HepG2 (cell line): ENCODE data around the gene IER5L. TPM values are rescaled to one million over a fixed set of nuclear protein-coding genes. Genes with fewer than 3 reads are reported as not detected.

ENCODE experiments used
- ATAC-seq: fragments of 200-7000 bp; cut with Tn5 transposase; 3 replicates; pipeline ENCODE4 v1.9.1; 2020; ENCODE audit warnings: mild to moderate bottlenecking, moderate library complexity
- BruUV-seq: library from RNA; stranded (reverse); fragments of 400-500 nt; replicated peaks from 2 replicates; lab custom pipeline; 2021; lab: Mats Ljungman, UMichigan
- CTCF ChIA-PET: fragments of 300-600 bp; formaldehyde crosslinking; extraction: SDS; loops from one replicate; lab custom pipeline; 2021; ENCODE audit warnings: low total read pairs, inconsistent platforms, low intra/inter-chr PET ratio; lab: Yijun Ruan, JAX
- POLR2A ChIA-PET: fragments of 350-600 bp; sonication (Branson Sonifier 250); formaldehyde crosslinking; loops from one replicate; lab custom pipeline; 2020; ENCODE audit warnings: antibody characterized with exemption, inconsistent platforms; lab: Yijun Ruan, JAX
- DNase-seq: peaks from one replicate; pipeline ENCODE4 v3.0.0-alpha.2; 2015; ENCODE audit warnings: low spot score
- FAIRE-seq: peaks from 3 replicates; lab custom pipeline; 2011; peaks lifted over from hg19 to GRCh38; lab: Jason Lieb, UNC
- H2AFZ ChIP-seq: one replicate; pipeline ENCODE4 v1.6.1; 2011; ENCODE audit warnings: low read length, inconsistent platforms
- H3K27ac ChIP-seq: fragments of 300-600 bp; 3 replicates; pipeline ENCODE4 v1.8.0; 2011; ENCODE audit warnings: mixed run types, mild to moderate bottlenecking, mixed read lengths, low read length, inconsistent platforms; ENCODE audit not compliant: insufficient read depth; ENCODE audit errors: extremely low read length
- H3K27me3 ChIP-seq, 2 experiments: fragments of 200-600 bp in 1 of 2; 2 replicates in 1 of 2; 3 replicates in 1 of 2; pipeline versions ENCODE4 v1.6.0 to v1.8.0; 2011; ENCODE audit warnings: low read length in 2 of 2, mild to moderate bottlenecking in 2 of 2, moderate library complexity in 2 of 2, inconsistent platforms in 1 of 2; ENCODE audit not compliant: insufficient read depth in 2 of 2, control insufficient read depth in 1 of 2
- H3K36me3 ChIP-seq, 2 experiments: fragments of 200-600 bp in 1 of 2; replicated peaks in 1 of 2; 2 replicates in 1 of 2; 3 replicates in 1 of 2; pipeline versions ENCODE4 v1.5.1 to v1.8.0; 2011; ENCODE audit warnings: low read length in 2 of 2, inconsistent platforms in 1 of 2; ENCODE audit not compliant: insufficient read depth in 2 of 2, control insufficient read depth in 1 of 2
- H3K4me1 ChIP-seq: 2 replicates; pipeline ENCODE4 v1.5.1; 2012; ENCODE audit warnings: low read length, inconsistent platforms; ENCODE audit not compliant: insufficient read depth
- H3K4me2 ChIP-seq: 2 replicates; pipeline ENCODE4 v1.6.0; 2011; ENCODE audit warnings: low read depth, low read length, inconsistent platforms
- H3K4me3 ChIP-seq, 3 experiments: fragments of 200-600 bp in 1 of 3; sonication (generic), shearing (Covaris generic) in 1 of 3; replicated peaks in 1 of 3; 2 replicates each; pipeline ENCODE4 v1.5.1; 2011 to 2016; ENCODE audit warnings: low read length in 3 of 3, inconsistent platforms in 2 of 3, low read depth in 2 of 3, mild to moderate bottlenecking in 2 of 3, control low read depth in 1 of 3, mixed read lengths in 1 of 3; ENCODE audit not compliant: insufficient read depth in 1 of 3
- H3K79me2 ChIP-seq: one replicate; pipeline ENCODE4 v1.6.1; 2011; ENCODE audit warnings: low read length, inconsistent platforms; ENCODE audit not compliant: insufficient read depth
- H3K9ac ChIP-seq: 2 replicates; pipeline ENCODE4 v1.6.0; 2011; ENCODE audit warnings: mild to moderate bottlenecking, low read depth, low read length, inconsistent platforms; ENCODE audit not compliant: insufficient read depth
- H3K9me3 ChIP-seq: 2 replicates; pipeline ENCODE4 v1.5.1; 2012; ENCODE audit warnings: mild to moderate bottlenecking, low read length
- H4K20me1 ChIP-seq: 2 replicates; pipeline ENCODE4 v1.6.0; 2011; ENCODE audit warnings: inconsistent platforms, mild to moderate bottlenecking, low read length, moderate library complexity; ENCODE audit not compliant: insufficient read depth
- BCLAF1 ChIP-seq: fragments of 450-650 bp; IDR thresholded peaks from 2 replicates; pipeline ENCODE4 v1.6.1; 2017; ENCODE audit warnings: mild to moderate bottlenecking
- FOSL1 ChIP-seq: sonication (generic); formaldehyde crosslinking; IDR thresholded peaks from 2 replicates; pipeline ENCODE4 v1.9.0; 2021; ENCODE audit warnings: missing genetic modification reagents, borderline replicate concordance
- IKZF1 ChIP-seq: fragments of 450-650 bp; IDR thresholded peaks from 2 replicates; pipeline ENCODE4 v1.7.1; 2016
- IKZF5 ChIP-seq: IDR thresholded peaks from 2 replicates; pipeline ENCODE4 v1.6.1; 2018; ENCODE audit warnings: missing genetic modification reagents, mild to moderate bottlenecking, missing compliant biosample characterization
- KDM1A ChIP-seq: IDR thresholded peaks from 2 replicates; pipeline ENCODE4 v1.6.1; 2016; ENCODE audit warnings: missing compliant biosample characterization
- MED8 ChIP-seq: sonication (generic); formaldehyde crosslinking; IDR thresholded peaks from 2 replicates; pipeline ENCODE4 v1.8.1; 2023; ENCODE audit warnings: mild to moderate bottlenecking, missing genetic modification reagents; ENCODE audit not compliant: insufficient replicate concordance
- YY1 ChIP-seq: IDR thresholded peaks from 2 replicates; pipeline ENCODE4 v1.6.1; 2011; ENCODE audit warnings: low read length, low read depth, moderate library complexity, mild to moderate bottlenecking; ENCODE audit not compliant: insufficient read depth, insufficient replicate concordance
- ZBTB21 ChIP-seq: sonication (generic); formaldehyde crosslinking; IDR thresholded peaks from 2 replicates; pipeline ENCODE4 v1.4.0; 2020; ENCODE audit warnings: missing genetic modification reagents
- ZFP91 ChIP-seq: sonication (generic); formaldehyde crosslinking; IDR thresholded peaks from 2 replicates; pipeline ENCODE4 v1.9.0; 2022; ENCODE audit warnings: missing genetic modification reagents, mild to moderate bottlenecking, borderline replicate concordance
- ZNF639 ChIP-seq: conservative IDR thresholded peaks from 2 replicates; pipeline ENCODE4 v1.6.1; 2018; ENCODE audit warnings: missing genetic modification reagents
- ZNF777 ChIP-seq: sonication (generic); formaldehyde crosslinking; IDR thresholded peaks from 2 replicates; pipeline ENCODE4 v1.4.0; 2020; ENCODE audit warnings: missing genetic modification reagents
- WGBS: methylation state at CpG from one replicate; pipeline ENCODE4 v1.1.6; 2017; ENCODE audit warnings: low lambda C conversion rate; 5-methylcytosine and 5-hydroxymethylcytosine counted together
- in situ Hi-C: cut with HindIII; loops from 2 replicates; pipeline ENCODE4 v1.10.0; 2017; ENCODE audit warnings: low pct_unique_long_range_greater_than_20kb; ENCODE audit not compliant: extremely low pct_ligation_motif_present
- intact Hi-C: fragments of 100-400 bp; cut with micrococcal nuclease; formaldehyde crosslinking; loops from one replicate; pipeline ENCODE4 v1.10.0; 2022; ENCODE audit not compliant: unreplicated experiment
- polyA plus RNA-seq, 8 experiments: library from polyadenylated mRNA; depleted of rRNA in 3 of 8; stranded (reverse) in 7 of 8; unstranded in 1 of 8; fragments of >200 nt; fragmentation: Illumina TruSeq in 4 of 8; extraction: Trizol in 4 of 8; gene quantifications; 2 replicates each; pipeline versions ENCODE4 v1.2.1 to v1.2.3, GENCODE V29; 2011 to 2016; ENCODE audit warnings: low read depth in 4 of 8, missing spikeins in 1 of 8, mixed read lengths in 1 of 8; ENCODE audit not compliant: insufficient read depth in 1 of 8
- total RNA-seq, 5 experiments: library from RNA; depleted of rRNA; stranded (reverse); fragments of >200 nt; fragmentation: Illumina TruSeq; extraction: Trizol; gene quantifications; 2 replicates each; pipeline ENCODE4 v1.2.3, GENCODE V29; 2016; ENCODE audit warnings: low read depth in 1 of 5

IER5L gene
- total and polyA plus RNA-seq, 2 of the 13 experiments (the other 11 are each of a cell fraction or from before 2014, with no cell fraction given) = 1.8 to 3.3 TPM

- TF ChIP-seq ZFP91 (CRISPR knock-in tag) = no peak
Measured at GRCh38 chr9:129184596-129185122, 6.6 kb upstream of the IER5L start (continued).

- ATAC-seq (no peak), FAIRE-seq (no peak), DNase-seq (no peak)
- Histone ChIP-seq H4K20me1 (no peaks in the 10 kb centered on the region), H3K9me3 (no peaks in the 10 kb centered on the region), H2AFZ (no peak overlapping the region), H3K4me1 (peaks cover 45% of the 10 kb centered on the region), H3K79me2 (no peaks in the 10 kb centered on the region), H3K4me3 (no peak overlapping the region), H3K36me3 (no peaks in the 10 kb centered on the region), H3K4me2 (no peak overlapping the region), H3K9ac (no peak overlapping the region), H3K27me3 (peaks cover 1 to 20% of the 10 kb centered on the region in 2 experiments), H3K27ac (no peak overlapping the region)
- intact Hi-C loops = no loop called here
- ChIA-PET POLR2A (no interaction called here), CTCF (no interaction called here)
- TF ChIP-seq BCLAF1 (no peak), ZNF777 (CRISPR knock-in tag) (no peak), MED8 (CRISPR knock-in tag) (no peak), KDM1A (no peak), FOSL1 (no peak), IKZF1 (no peak), ZBTB21 (CRISPR knock-in tag) (no peak), IKZF5 (CRISPR knock-in tag) (no peak), ZNF639 (no peak), YY1 (no peak)
- 17% methylated on average over 7 of the region's 7 CpGs for WGBS
- BruUV-seq = no TSS peak
- in situ Hi-C loops = no loop called here
Measured at GRCh38 chr9:129184219-129184524, 6.1 kb upstream of the IER5L start.
